Osteoblast (primary cell): ENCODE measurements around the gene PITPNC1. TPM values are rescaled to one million over a fixed set of nuclear protein-coding genes. Genes with fewer than 3 reads are reported as not detected.
A peak's percentile ranks its signal among the peaks of the same experiment; 100 is the strongest.

Experiments
- DNase-seq: peaks from one replicate; pipeline ENCODE4 v3.0.0; 2011; ENCODE audit warnings: low spot score, mixed read lengths; ENCODE audit not compliant: insufficient read length; ENCODE audit errors: missing footprints
- H2AFZ ChIP-seq: 2 replicates; pipeline ENCODE4 v1.6.0; 2011; ENCODE audit warnings: mild to moderate bottlenecking, low read length
- H3K27ac ChIP-seq: 2 replicates; pipeline ENCODE4 v1.5.1; 2011; ENCODE audit warnings: mild to moderate bottlenecking, low read depth, low read length, moderate library complexity
- H3K27me3 ChIP-seq: 2 replicates; pipeline ENCODE4 v1.6.0; 2012; ENCODE audit warnings: mild to moderate bottlenecking, control low read depth, inconsistent platforms, low read length, moderate library complexity; ENCODE audit not compliant: insufficient read depth
- H3K36me3 ChIP-seq: 2 replicates; pipeline ENCODE4 v1.5.1; 2011; ENCODE audit warnings: mild to moderate bottlenecking, low read length, control low read depth, moderate library complexity; ENCODE audit not compliant: insufficient read depth
- H3K4me1 ChIP-seq: 2 replicates; pipeline ENCODE4 v1.5.1; 2011; ENCODE audit warnings: mild to moderate bottlenecking, low read length, control low read depth, moderate library complexity; ENCODE audit not compliant: insufficient read depth
- H3K4me2 ChIP-seq: 2 replicates; pipeline ENCODE4 v1.6.0; 2011; ENCODE audit warnings: mild to moderate bottlenecking, low read length; ENCODE audit not compliant: insufficient read depth
- H3K4me3 ChIP-seq: fragments of 200-600 bp; sonication (generic); 3 replicates; pipeline ENCODE4 v1.5.1; 2012; ENCODE audit warnings: mild to moderate bottlenecking, low read length, inconsistent platforms; ENCODE audit not compliant: insufficient read depth
- H3K79me2 ChIP-seq: 2 replicates; pipeline ENCODE4 v1.6.0; 2012; ENCODE audit warnings: mild to moderate bottlenecking, low read length, control low read depth, inconsistent platforms; ENCODE audit not compliant: insufficient read depth
- H3K9me3 ChIP-seq: 2 replicates; pipeline ENCODE4 v1.5.1; 2011; ENCODE audit warnings: low read depth, low read length, control low read depth
- H4K20me1 ChIP-seq: 2 replicates; pipeline ENCODE4 v1.6.0; 2012; ENCODE audit warnings: mild to moderate bottlenecking, low read length, control low read depth; ENCODE audit not compliant: insufficient read depth
- CTCF ChIP-seq: IDR thresholded peaks from 2 replicates; pipeline ENCODE4 v1.5.1; 2011; ENCODE audit warnings: mild to moderate bottlenecking, low read depth, low read length, moderate library complexity; ENCODE audit errors: extremely low read depth
- total RNA-seq: library from RNA; depleted of rRNA; stranded (reverse); fragments of >200 nt; gene quantifications from 2 replicates; pipeline ENCODE4 v1.2.3, GENCODE V29; 2012

Gene PITPNC1
- total RNA-seq, 1 donor, result 6.2 TPM

GRCh38 chr17:67488768-67489167, 111.7 kb downstream of the PITPNC1 start:
- H3K4me2 ChIP-seq, result no peak overlapping the region
- no peak for DNase-seq
- no peak overlapping the region for H2AFZ ChIP-seq
- H3K36me3 ChIP-seq, result no peaks in the 10 kb centered on the region
- no peaks in the 10 kb centered on the region for H4K20me1 ChIP-seq
- H3K79me2 ChIP-seq, result peaks cover 11% of the 10 kb centered on the region
- H3K4me1 ChIP-seq, result peaks cover 34% of the 10 kb centered on the region
- no peak overlapping the region for H3K4me3 ChIP-seq
- H3K27me3 ChIP-seq, result no peaks in the 10 kb centered on the region
- TF ChIP-seq CTCF, result no peak
- H3K27ac ChIP-seq, result peak overlapping the region; percentile 57
- H3K9me3 ChIP-seq, result no peaks in the 10 kb centered on the region

GRCh38 chr17:67489273-67489672, 112.2 kb downstream of the PITPNC1 start:
- Histone ChIP-seq H3K4me1 (peaks cover 34% of the 10 kb centered on the region), H2AFZ (no peak overlapping the region), H4K20me1 (no peaks in the 10 kb centered on the region), H3K36me3 (no peaks in the 10 kb centered on the region), H3K79me2 (peaks cover 8% of the 10 kb centered on the region), H3K27me3 (no peaks in the 10 kb centered on the region), H3K4me3 (no peak overlapping the region), H3K27ac (no peak overlapping the region), H3K9me3 (no peaks in the 10 kb centered on the region), H3K4me2 (no peak overlapping the region)
- no peak for DNase-seq
- no peak for TF ChIP-seq CTCF

- Histone ChIP-seq H3K27ac (peak overlapping the region; percentile 91), H3K9me3 (no peaks in the 10 kb centered on the region), H3K27me3 (no peaks in the 10 kb centered on the region), H3K4me2 (peak overlapping the region; percentile 91), H4K20me1 (no peaks in the 10 kb centered on the region), H3K4me3 (peak overlapping the region; percentile 68), H3K36me3 (no peaks in the 10 kb centered on the region), H3K79me2 (peaks cover 7% of the 10 kb centered on the region), H3K4me1 (peaks cover 34% of the 10 kb centered on the region), H2AFZ (no peak overlapping the region)
- no peak for TF ChIP-seq CTCF
- peak; percentile 23 for DNase-seq
Observed at GRCh38 chr17:67490471-67490870, 113.4 kb downstream of the PITPNC1 start.

DNA sequence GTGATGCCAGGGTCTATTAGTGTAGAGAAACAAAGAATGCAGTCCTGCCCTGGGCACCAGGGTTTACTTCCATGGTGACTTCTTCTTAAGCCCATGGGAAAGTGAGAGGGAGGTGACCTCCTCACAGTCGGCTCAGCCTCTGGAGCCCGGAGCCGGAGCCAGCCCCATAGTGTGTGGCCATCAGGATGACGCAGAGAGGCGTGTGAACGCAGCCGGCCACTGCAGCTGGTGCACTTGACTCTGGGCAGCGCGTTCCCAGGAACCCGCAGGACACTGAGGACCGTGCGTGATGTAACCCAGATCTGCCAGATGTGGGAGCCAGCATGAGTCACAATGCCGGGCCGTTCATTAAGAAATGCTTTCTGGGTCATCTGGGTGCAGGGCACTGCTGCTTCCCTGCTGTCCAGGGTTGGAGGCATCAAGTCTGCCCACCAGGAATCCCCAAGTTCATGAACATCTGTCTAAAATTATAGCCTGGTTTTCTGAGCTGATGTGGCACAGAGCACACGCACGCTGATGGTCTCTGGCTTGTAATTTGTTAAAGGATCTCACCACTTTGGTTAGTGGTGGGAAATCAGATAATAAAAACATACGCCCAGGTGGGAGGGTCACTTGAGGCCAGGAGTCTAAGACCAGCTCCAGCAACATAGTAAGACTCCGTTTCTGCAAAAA, 114.1 kb downstream of the PITPNC1 start:
- peak overlapping the region; percentile 91 for H3K27ac ChIP-seq
- no peak for TF ChIP-seq CTCF
- no peaks in the 10 kb centered on the region for H3K36me3 ChIP-seq
- no peaks in the 10 kb centered on the region for H4K20me1 ChIP-seq
- no peaks in the 10 kb centered on the region for H3K27me3 ChIP-seq
- H3K9me3 ChIP-seq, result no peaks in the 10 kb centered on the region
- no peak overlapping the region for H2AFZ ChIP-seq
- DNase-seq, result peak; percentile 95
- peak overlapping the region; percentile 68 for H3K4me3 ChIP-seq
- H3K4me1 ChIP-seq, result peaks cover 34% of the 10 kb centered on the region
- peak overlapping the region; percentile 91 for H3K4me2 ChIP-seq
- H3K79me2 ChIP-seq, result peaks cover 7% of the 10 kb centered on the region
